Measurements from ENCODE around the gene DUSP3.

DUSP3 gene

DNA sequence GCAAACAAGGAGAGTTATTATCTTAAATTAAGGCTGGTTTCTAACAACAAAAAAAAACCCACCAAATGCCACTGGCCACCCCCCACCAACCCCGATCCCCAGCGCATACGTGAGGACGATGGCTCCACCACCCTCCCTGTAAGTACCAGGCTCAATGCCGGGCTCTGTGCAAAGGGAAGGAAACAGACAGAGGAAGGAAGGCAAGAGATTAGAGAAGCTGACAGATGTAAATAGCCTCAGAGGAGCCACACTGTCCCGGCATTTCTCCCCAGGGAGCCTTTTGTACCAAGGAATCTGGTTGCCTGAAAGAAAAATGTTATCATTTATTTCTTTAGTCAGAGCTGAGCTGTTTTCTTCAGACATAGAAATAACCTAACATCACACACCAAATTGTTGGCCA, 33.2 kb downstream of the DUSP3 start:
- DNase-seq (ENCODE audit: low read depth, low spot score), result no peak

DNA sequence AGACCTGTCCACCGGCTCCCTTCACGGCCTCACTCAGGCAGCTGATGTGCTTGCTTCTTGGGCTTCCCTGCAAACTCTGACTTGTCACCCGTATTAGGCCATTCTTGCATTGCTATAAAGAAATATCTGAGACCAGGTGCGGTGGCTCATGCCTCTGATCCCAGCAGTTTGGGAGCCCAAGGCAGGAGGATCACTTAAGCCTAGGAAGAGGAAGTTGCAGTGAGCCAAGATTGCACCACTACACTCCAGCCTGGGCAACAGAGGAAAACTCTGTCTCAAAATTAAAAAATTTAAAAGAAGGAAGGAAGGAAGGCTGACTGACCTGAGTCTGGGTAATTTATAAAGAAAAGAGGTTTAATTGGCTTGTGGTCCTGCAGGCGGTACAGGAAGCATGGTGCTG, 37.1 kb downstream of the DUSP3 start:
- H3K36me3 ChIP-seq (ENCODE audit: insufficient read depth, insufficient read length, low read length), result no peaks in the 10 kb centered on the region
- H3K4me1 ChIP-seq (ENCODE audit: insufficient read depth, insufficient read length), result peaks cover 5% of the 10 kb centered on the region
- TF ChIP-seq ZNF274 (IDR thresholded peaks at IDR 0.05; ENCODE audit: low read depth, low read length) (no peak), SUZ12 (IDR thresholded peaks at IDR 0.05; ENCODE audit: extremely low read depth, insufficient read depth, insufficient read length) (no peak)
- H3K9me3 ChIP-seq (ENCODE audit: insufficient read depth, low read length), result 0 out of 2 replicates have a peak, but pooled peaks cover 5% of the 10 kb centered on the region
- no peaks in the 10 kb centered on the region for H3K27me3 ChIP-seq (ENCODE audit: insufficient read depth, insufficient read length)
- H3K9ac ChIP-seq (ENCODE audit: insufficient read length, low read depth), result no peak overlapping the region
- no peak overlapping the region for H3K4me3 ChIP-seq (ENCODE audit: insufficient read length, low read depth)
- no peak for DNase-seq (ENCODE audit: low read depth, low spot score)

More for the DNA sequence above, 33.2 kb downstream of the DUSP3 start:
- no peak overlapping the region for H3K9ac ChIP-seq (ENCODE audit: insufficient read length, low read depth)
- H3K4me1 ChIP-seq (ENCODE audit: insufficient read depth, insufficient read length), result peaks cover 9% of the 10 kb centered on the region
- TF ChIP-seq YY1 (IDR thresholded peaks at IDR 0.05; ENCODE audit: insufficient read depth, insufficient read length), result no peak
- no peak for TF ChIP-seq ZNF274 (IDR thresholded peaks at IDR 0.05; ENCODE audit: low read depth, low read length)
- no peak for TF ChIP-seq SUZ12 (IDR thresholded peaks at IDR 0.05; ENCODE audit: extremely low read depth, insufficient read depth, insufficient read length)
- no peak overlapping the region for H3K4me3 ChIP-seq (ENCODE audit: insufficient read length, low read depth)
- H3K36me3 ChIP-seq (ENCODE audit: insufficient read depth, insufficient read length, low read length), result no peaks in the 10 kb centered on the region
- H3K27me3 ChIP-seq (ENCODE audit: insufficient read depth, insufficient read length), result no peaks in the 10 kb centered on the region
- 0 out of 2 replicates have a peak, but pooled peaks cover 5% of the 10 kb centered on the region for H3K9me3 ChIP-seq (ENCODE audit: insufficient read depth, low read length)

DNA sequence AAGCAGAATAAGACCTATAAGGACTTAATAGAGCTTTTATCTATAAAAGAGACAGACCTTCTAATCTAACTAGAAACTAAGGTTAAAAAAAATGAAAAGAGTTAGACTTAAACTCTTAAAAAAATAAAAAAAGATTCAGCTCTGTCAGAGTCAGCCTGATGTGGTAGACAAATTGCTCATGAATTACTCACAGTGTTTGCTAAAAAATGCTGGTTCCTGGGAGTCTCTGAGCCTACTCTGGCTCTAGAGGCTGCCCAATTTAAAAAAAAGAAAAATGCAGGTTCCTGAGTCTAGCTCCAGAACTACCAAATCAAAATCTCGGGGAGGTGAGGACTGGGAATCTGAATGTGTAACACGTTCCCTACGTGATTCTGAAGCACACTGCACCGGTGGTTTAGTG, 38.2 kb downstream of the DUSP3 start:
- no peak for TF ChIP-seq ZNF274 (IDR thresholded peaks at IDR 0.05; ENCODE audit: low read depth, low read length)
- TF ChIP-seq SUZ12 (IDR thresholded peaks at IDR 0.05; ENCODE audit: extremely low read depth, insufficient read depth, insufficient read length), result no peak
- TF ChIP-seq YY1 (IDR thresholded peaks at IDR 0.05; ENCODE audit: insufficient read depth, insufficient read length), result no peak
- no peaks in the 10 kb centered on the region for H3K27me3 ChIP-seq (ENCODE audit: insufficient read depth, insufficient read length)

DNA sequence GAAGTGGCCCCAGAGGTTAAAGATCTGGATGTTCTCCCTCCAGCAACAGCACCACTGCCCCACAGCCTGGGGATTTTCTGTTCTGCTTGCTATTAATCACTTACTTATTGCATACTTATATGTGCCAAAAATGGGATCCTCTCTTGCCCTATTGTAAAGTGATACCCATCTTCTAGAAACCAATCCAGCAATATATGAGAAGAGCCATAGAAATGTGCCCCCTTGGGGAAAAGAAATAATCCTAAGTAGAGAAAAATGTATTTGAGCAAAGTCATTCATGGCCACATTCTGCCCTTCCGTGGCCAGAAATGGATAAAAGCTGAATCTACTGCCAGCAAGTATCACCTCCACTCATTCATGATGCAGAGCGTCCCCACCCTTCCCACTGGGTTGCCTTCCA, 41.1 kb downstream of the DUSP3 start:
- H3K4me3 ChIP-seq (ENCODE audit: insufficient read length, low read depth), result no peak overlapping the region
- no peaks in the 10 kb centered on the region for H3K36me3 ChIP-seq (ENCODE audit: insufficient read depth, insufficient read length, low read length)
- no peak for DNase-seq (ENCODE audit: low read depth, low spot score)
- H3K9ac ChIP-seq (ENCODE audit: insufficient read length, low read depth), result no peak overlapping the region
- no peaks in the 10 kb centered on the region for H3K4me1 ChIP-seq (ENCODE audit: insufficient read depth, insufficient read length)
- no peaks in the 10 kb centered on the region for H3K27me3 ChIP-seq (ENCODE audit: insufficient read depth, insufficient read length)
- TF ChIP-seq ZNF274 (IDR thresholded peaks at IDR 0.05; ENCODE audit: low read depth, low read length) (no peak), YY1 (IDR thresholded peaks at IDR 0.05; ENCODE audit: insufficient read depth, insufficient read length) (no peak), SUZ12 (IDR thresholded peaks at IDR 0.05; ENCODE audit: extremely low read depth, insufficient read depth, insufficient read length) (no peak)
- H3K9me3 ChIP-seq (ENCODE audit: insufficient read depth, low read length), result peaks cover 29% of the 10 kb centered on the region

More for the DNA sequence above, 38.2 kb downstream of the DUSP3 start:
- no peak for DNase-seq (ENCODE audit: low read depth, low spot score)
- Histone ChIP-seq H3K9me3 (ENCODE audit: insufficient read depth, low read length) (0 out of 2 replicates have a peak, but pooled peaks cover 5% of the 10 kb centered on the region), H3K9ac (ENCODE audit: insufficient read length, low read depth) (no peak overlapping the region), H3K4me3 (ENCODE audit: insufficient read length, low read depth) (no peak overlapping the region), H3K4me1 (ENCODE audit: insufficient read depth, insufficient read length) (peaks cover 5% of the 10 kb centered on the region), H3K36me3 (ENCODE audit: insufficient read depth, insufficient read length, low read length) (no peaks in the 10 kb centered on the region)

DNA sequence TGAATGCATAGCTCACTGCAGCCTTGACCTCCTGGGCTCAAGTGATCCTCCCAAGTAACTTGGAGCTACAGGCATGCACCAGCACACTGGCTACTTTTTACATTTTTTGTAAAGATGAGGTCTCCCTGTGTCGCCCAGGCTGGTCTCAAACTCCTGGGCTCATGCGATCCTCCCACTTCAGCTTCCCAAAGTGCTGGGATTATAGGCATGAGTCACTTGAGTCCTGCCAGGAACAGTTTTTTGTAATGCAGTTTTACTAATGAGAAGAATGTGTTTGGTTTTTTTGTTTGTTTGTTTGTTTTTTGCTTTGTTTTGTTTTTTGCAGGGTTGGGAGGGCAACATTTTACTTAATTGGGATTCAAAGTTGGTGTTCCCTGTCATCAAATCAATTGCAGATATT, 42.4 kb downstream of the DUSP3 start:
- Histone ChIP-seq H3K9ac (ENCODE audit: insufficient read length, low read depth) (no peak overlapping the region), H3K9me3 (ENCODE audit: insufficient read depth, low read length) (peaks cover 36% of the 10 kb centered on the region), H3K27me3 (ENCODE audit: insufficient read depth, insufficient read length) (no peaks in the 10 kb centered on the region), H3K36me3 (ENCODE audit: insufficient read depth, insufficient read length, low read length) (no peaks in the 10 kb centered on the region), H3K4me3 (ENCODE audit: insufficient read length, low read depth) (no peak overlapping the region), H3K4me1 (ENCODE audit: insufficient read depth, insufficient read length) (no peaks in the 10 kb centered on the region)
- no peak for DNase-seq (ENCODE audit: low read depth, low spot score)
- no peak for TF ChIP-seq SUZ12 (IDR thresholded peaks at IDR 0.05; ENCODE audit: extremely low read depth, insufficient read depth, insufficient read length)
- TF ChIP-seq ZNF274 (IDR thresholded peaks at IDR 0.05; ENCODE audit: low read depth, low read length), result no peak
- TF ChIP-seq YY1 (IDR thresholded peaks at IDR 0.05; ENCODE audit: insufficient read depth, insufficient read length), result no peak

DNA sequence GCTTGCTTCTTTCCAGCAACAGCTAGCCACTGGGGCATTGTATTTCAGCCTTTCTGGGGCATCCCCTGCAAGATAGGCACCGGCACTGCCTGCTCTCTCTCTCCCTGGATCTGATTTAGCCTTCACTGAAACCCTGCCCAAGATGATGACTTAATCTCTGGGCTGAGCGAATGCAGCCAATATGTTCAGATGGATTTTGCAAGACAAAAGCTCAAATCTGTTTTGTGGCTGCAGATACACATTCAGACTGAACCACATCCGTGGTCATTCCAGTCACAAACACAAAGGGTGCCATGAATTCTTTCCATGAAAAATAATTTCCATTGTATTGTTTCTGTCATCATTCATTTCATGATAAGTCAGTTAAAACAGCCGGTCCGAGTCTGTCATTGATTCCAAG, 44.4 kb downstream of the DUSP3 start:
- Histone ChIP-seq H3K4me3 (ENCODE audit: insufficient read length, low read depth) (no peak overlapping the region), H3K36me3 (ENCODE audit: insufficient read depth, insufficient read length, low read length) (no peaks in the 10 kb centered on the region), H3K4me1 (ENCODE audit: insufficient read depth, insufficient read length) (no peaks in the 10 kb centered on the region), H3K27me3 (ENCODE audit: insufficient read depth, insufficient read length) (no peaks in the 10 kb centered on the region), H3K9me3 (ENCODE audit: insufficient read depth, low read length) (peaks cover 38% of the 10 kb centered on the region), H3K9ac (ENCODE audit: insufficient read length, low read depth) (no peak overlapping the region)
- TF ChIP-seq SUZ12 (IDR thresholded peaks at IDR 0.05; ENCODE audit: extremely low read depth, insufficient read depth, insufficient read length), result no peak
- TF ChIP-seq YY1 (IDR thresholded peaks at IDR 0.05; ENCODE audit: insufficient read depth, insufficient read length), result no peak
- TF ChIP-seq ZNF274 (IDR thresholded peaks at IDR 0.05; ENCODE audit: low read depth, low read length), result no peak
- no peak for DNase-seq (ENCODE audit: low read depth, low spot score)

DNA sequence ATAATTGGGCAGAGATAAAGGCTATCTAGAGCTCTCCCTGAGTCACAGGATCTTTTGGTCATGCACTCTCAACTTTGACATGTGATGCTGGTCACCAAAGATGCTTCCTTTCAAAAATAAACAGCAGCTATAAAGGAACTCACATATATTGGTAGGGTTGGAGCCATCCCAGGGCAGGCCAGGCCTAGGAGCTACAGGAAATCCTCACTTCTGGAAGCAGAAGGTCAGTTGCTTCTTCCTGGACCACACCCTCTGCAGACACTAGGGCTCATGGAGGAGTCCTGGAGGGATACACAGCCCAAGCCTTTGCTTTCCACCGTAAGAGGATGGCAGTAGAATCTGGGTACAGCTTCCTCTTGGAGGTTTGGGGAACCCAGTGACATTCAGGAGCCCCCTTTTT, 44.8 kb downstream of the DUSP3 start:
- Histone ChIP-seq H3K9me3 (ENCODE audit: insufficient read depth, low read length) (peaks cover 38% of the 10 kb centered on the region), H3K27me3 (ENCODE audit: insufficient read depth, insufficient read length) (no peaks in the 10 kb centered on the region), H3K4me1 (ENCODE audit: insufficient read depth, insufficient read length) (no peaks in the 10 kb centered on the region), H3K9ac (ENCODE audit: insufficient read length, low read depth) (no peak overlapping the region), H3K36me3 (ENCODE audit: insufficient read depth, insufficient read length, low read length) (no peaks in the 10 kb centered on the region), H3K4me3 (ENCODE audit: insufficient read length, low read depth) (no peak overlapping the region)
- TF ChIP-seq SUZ12 (IDR thresholded peaks at IDR 0.05; ENCODE audit: extremely low read depth, insufficient read depth, insufficient read length), result no peak
- no peak for TF ChIP-seq YY1 (IDR thresholded peaks at IDR 0.05; ENCODE audit: insufficient read depth, insufficient read length)
- TF ChIP-seq ZNF274 (IDR thresholded peaks at IDR 0.05; ENCODE audit: low read depth, low read length), result no peak
- DNase-seq (ENCODE audit: low read depth, low spot score), result no peak
